Measurements from ENCODE around the gene TRAF7.

Gene TRAF7

DNA sequence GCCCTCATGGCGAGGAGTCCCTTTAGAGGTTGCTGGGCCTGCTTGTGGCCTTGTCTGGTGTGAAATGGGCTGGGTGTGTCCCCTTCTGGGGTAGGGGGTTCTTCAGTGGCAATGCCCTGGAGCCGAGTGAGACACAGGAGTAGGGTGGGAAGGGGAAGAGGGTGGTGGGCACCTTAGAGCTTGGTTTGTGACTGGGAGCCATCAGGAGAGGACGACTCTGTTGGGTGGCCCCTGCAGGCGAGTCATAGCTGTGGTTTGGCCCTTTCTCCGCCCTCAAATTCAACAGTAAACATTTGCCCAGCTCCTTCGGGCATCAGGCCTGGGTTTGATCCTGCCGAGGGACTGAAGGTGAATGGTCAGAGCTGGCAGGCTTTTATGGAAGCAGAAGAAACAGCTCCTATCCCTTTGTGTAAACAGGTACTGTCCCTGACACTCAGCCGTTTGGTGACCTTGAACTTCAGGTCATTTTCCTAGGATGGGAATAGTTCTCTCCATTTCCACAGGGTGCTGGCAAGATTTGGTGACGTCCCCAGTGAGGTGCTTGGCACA lies 70.7 kb downstream of the TRAF7 start:
- DNase-seq = no peak

DNA sequence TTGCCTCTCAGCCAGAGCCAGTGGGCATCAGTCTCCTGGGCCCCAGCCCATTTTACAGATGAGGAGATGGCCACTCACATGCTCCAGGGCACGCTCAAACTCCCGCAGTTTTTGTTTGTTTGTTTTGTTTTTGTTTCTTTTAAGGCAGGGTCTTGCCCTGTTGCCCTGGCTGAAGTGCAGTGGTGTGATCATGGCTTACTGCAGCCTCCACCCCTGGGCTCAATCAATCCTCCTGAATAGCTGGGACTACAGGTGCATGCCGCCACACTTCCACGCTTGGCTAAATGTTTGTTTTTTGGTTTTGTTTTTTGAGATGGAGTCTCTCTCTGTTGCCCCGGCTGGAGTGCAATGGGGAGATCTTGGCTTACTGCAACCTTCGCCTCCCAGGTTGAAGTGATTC lies 71.3 kb downstream of the TRAF7 start:
- no peak for DNase-seq
